Measurements from ENCODE around the gene C9.
"Not testable (repeated sequence)": the region's sequence is repeated elsewhere in the genome, so short reads cannot be mapped to it uniquely, and the experiment has no call there.

The C9 gene

GRCh38 chr5:39364367-39364766, at the start of gene C9:
Gene C9, minus strand, starts transcription at chr5:39364495. Its CDS starts 31 bp downstream, at chr5:39364464.
- no peak for DNase-seq

- no peak for DNase-seq
Measured at GRCh38 chr5:39413771-39414170, 49.5 kb upstream of the C9 start.

GRCh38 chr5:39412721-39413394, 48.6 kb upstream of the C9 start:
- DNase-seq = no peak

- DNase-seq = no peak
Measured at GRCh38 chr5:39411985-39412384, 47.7 kb upstream of the C9 start.

- no peak for DNase-seq
Measured at GRCh38 chr5:39411061-39411460, 46.8 kb upstream of the C9 start.

GRCh38 chr5:39409033-39409432, 44.7 kb upstream of the C9 start:
- no peak for DNase-seq

GRCh38 chr5:39405083-39405843, 41.0 kb upstream of the C9 start:
- DNase-seq = no peak

- not testable (repeated sequence) for DNase-seq
Measured at GRCh38 chr5:39403761-39404160, 39.5 kb upstream of the C9 start.

GRCh38 chr5:39402140-39402539, 37.8 kb upstream of the C9 start:
- not testable (repeated sequence) for DNase-seq

GRCh38 chr5:39400713-39401578, 36.7 kb upstream of the C9 start:
- no peak for DNase-seq

GRCh38 chr5:39399135-39400036, 35.1 kb upstream of the C9 start:
- no peak for DNase-seq

- DNase-seq = no peak
Measured at GRCh38 chr5:39396843-39397242, 32.5 kb upstream of the C9 start.

- no peak for DNase-seq
Measured at GRCh38 chr5:39395521-39395920, 31.2 kb upstream of the C9 start.

GRCh38 chr5:39394946-39395345, 30.7 kb upstream of the C9 start:
- DNase-seq = no peak

- no peak for DNase-seq
Measured at GRCh38 chr5:39390945-39391344, 26.6 kb upstream of the C9 start.

GRCh38 chr5:39387293-39387692, 23.0 kb upstream of the C9 start:
- DNase-seq = no peak

GRCh38 chr5:39384271-39384670, 20.0 kb upstream of the C9 start:
- DNase-seq = no peak

GRCh38 chr5:39381376-39381775, 17.1 kb upstream of the C9 start:
- DNase-seq = no peak

GRCh38 chr5:39379693-39380092, 15.4 kb upstream of the C9 start:
- no peak for DNase-seq

- no peak for DNase-seq
Measured at GRCh38 chr5:39377613-39378012, 13.3 kb upstream of the C9 start.

GRCh38 chr5:39376293-39376714, 12.0 kb upstream of the C9 start:
- peak; percentile 2 for DNase-seq

GRCh38 chr5:39373791-39374190, 9.5 kb upstream of the C9 start:
- no peak for DNase-seq

- DNase-seq = no peak
Measured at GRCh38 chr5:39371367-39371635, 7.0 kb upstream of the C9 start.

Data from stimulated activated CD4-positive, alpha-beta T cell treated with anti-CD3 and anti-CD28 coated beads, Interleukin-12 subunit alpha, Interleukin-12 subunit beta, amount 100 ng/mL, for 4 hours (primary cell).